GM12878 (cell line): ENCODE results near the gene ENPP7. TPM values are rescaled to one million over a fixed set of nuclear protein-coding genes. Genes with fewer than 3 reads are reported as not detected.
A peak's percentile ranks its signal among the peaks of the same experiment; 100 is the strongest.

Experiments used
- BACH1 ChIP-seq: fragments of 450-650 bp; IDR thresholded peaks from 2 replicates; pipeline ENCODE4 v1.6.1; 2017; ENCODE audit warnings: mild to moderate bottlenecking, borderline replicate concordance
- BCL11A ChIP-seq: IDR thresholded peaks from 2 replicates; pipeline ENCODE4 v1.6.1; 2011; ENCODE audit warnings: low read depth, low read length
- CBX3 ChIP-seq: fragments of 200-600 bp; sonication (generic); IDR thresholded peaks from 2 replicates; pipeline ENCODE4 v1.6.1; 2016; ENCODE audit warnings: low read depth, borderline replicate concordance
- CREM ChIP-seq: IDR thresholded peaks from 2 replicates; pipeline ENCODE4 v1.6.1; 2014; ENCODE audit warnings: antibody characterized with exemption, low read depth
- ELK1 ChIP-seq: IDR thresholded peaks from 2 replicates; pipeline ENCODE4 v1.6.1; 2012; ENCODE audit warnings: low read depth, low read length, improper control_type of control experiment
- KLF5 ChIP-seq: fragments of 450-650 bp; IDR thresholded peaks from 2 replicates; pipeline ENCODE4 v1.6.1; 2014; ENCODE audit warnings: mild to moderate bottlenecking; ENCODE audit not compliant: partially characterized antibody
- MTA2 ChIP-seq: fragments of 450-650 bp; IDR thresholded peaks from 2 replicates; pipeline ENCODE4 v1.6.1; 2016; ENCODE audit warnings: low read depth, mild to moderate bottlenecking, moderate library complexity
- MYB ChIP-seq: fragments of 150-350 bp; IDR thresholded peaks from 2 replicates; pipeline ENCODE4 v1.6.1; 2014; ENCODE audit warnings: mild to moderate bottlenecking, low read depth, low read length, borderline replicate concordance
- MYC ChIP-seq: IDR thresholded peaks from 2 replicates; pipeline ENCODE4 v1.6.1; 2011; ENCODE audit warnings: mild to moderate bottlenecking, low read length, moderate library complexity, inconsistent platforms; ENCODE audit not compliant: insufficient read depth, insufficient replicate concordance, insufficient read length, severe bottlenecking
- NKRF ChIP-seq: fragments of 450-650 bp; conservative IDR thresholded peaks from 2 replicates; pipeline ENCODE4 v1.6.1; 2017; ENCODE audit warnings: mild to moderate bottlenecking, moderate library complexity
- NRF1 ChIP-seq: conservative IDR thresholded peaks from 2 replicates; pipeline ENCODE4 v1.6.1; 2011; ENCODE audit warnings: mild to moderate bottlenecking, low read depth, low read length, improper control_type of control experiment
- POLR2A ChIP-seq: IDR thresholded peaks from 2 replicates; pipeline ENCODE4 v1.6.1; 2011; ENCODE audit warnings: low read depth, mild to moderate bottlenecking, low read length
- POLR2AphosphoS2 ChIP-seq: IDR thresholded peaks from 2 replicates; pipeline ENCODE4 v1.6.1; 2011; ENCODE audit warnings: low read depth, mild to moderate bottlenecking, low read length, improper control_type of control experiment, moderate library complexity
- SMARCA5 ChIP-seq: fragments of 450-650 bp; IDR thresholded peaks from 2 replicates; pipeline ENCODE4 v1.6.1; 2017; ENCODE audit warnings: mild to moderate bottlenecking
- SREBF1 ChIP-seq: IDR thresholded peaks from 2 replicates; pipeline ENCODE4 v1.6.1; 2012; ENCODE audit warnings: mild to moderate bottlenecking, low read length
- USF1 ChIP-seq: IDR thresholded peaks from 2 replicates; pipeline ENCODE4 v1.6.1; 2011; ENCODE audit warnings: borderline replicate concordance, low read depth, mild to moderate bottlenecking, moderate library complexity, mixed read lengths, low read length; ENCODE audit not compliant: insufficient read depth; ENCODE audit errors: extremely low read length
- USF2 ChIP-seq: IDR thresholded peaks from 2 replicates; pipeline ENCODE4 v1.6.1; 2011; ENCODE audit warnings: low read depth, low read length, improper control_type of control experiment, borderline replicate concordance
- ZBTB33 ChIP-seq: fragments of 450-650 bp; IDR thresholded peaks from 2 replicates; pipeline ENCODE4 v1.6.1; 2017; ENCODE audit warnings: mild to moderate bottlenecking
- ZBTB4 ChIP-seq: fragments of 450-650 bp; formaldehyde crosslinking; IDR thresholded peaks from 2 replicates; pipeline ENCODE4 v1.4.0; 2022; ENCODE audit warnings: mild to moderate bottlenecking, moderate library complexity
- polyA plus RNA-seq, 11 experiments: library from polyadenylated mRNA; depleted of rRNA in 4 of 11; unstranded in 6 of 11; stranded (reverse) in 5 of 11; fragments of >200 nt; fragmentation: Nextera tagmentation in 4 of 11; fragmentation: Illumina TruSeq in 1 of 11; extraction: Ambion mirVana in 4 of 11; extraction: Trizol in 1 of 11; gene quantifications; 1 replicate in 1 of 11; 2 replicates in 10 of 11; pipeline versions ENCODE4 v1.2.1 to v1.2.3, GENCODE V29; 2011 to 2016; ENCODE audit warnings: inconsistent platforms in 2 of 11, missing spikeins in 2 of 11, low read depth in 1 of 11
- total RNA-seq, 4 experiments: library from RNA; depleted of rRNA in 3 of 4; stranded (reverse); fragments of >200 nt in 3 of 4; fragmentation: Illumina TruSeq in 1 of 4; extraction: Trizol in 1 of 4; gene quantifications; 2 replicates each; pipeline versions ENCODE4 v1.2.1 to v1.2.3, GENCODE V29; 2013 to 2021

The ENPP7 gene
- total and polyA plus RNA-seq, 10 of the 15 experiments (the other 5 are each of a cell fraction or from before 2014, with no cell fraction given) = 0.04 to 0.41 (median 0.18) TPM; not detected in 1

GRCh38 chr17:79732804-79733691 lies 2.3 kb downstream of the ENPP7 start (continued):
- no peak; the same call in 1 of the 2 replicates for TF ChIP-seq USF2
- TF ChIP-seq BCL11A = no peak
- TF ChIP-seq MYB = no peak
- TF ChIP-seq ZBTB33 = no peak
- TF ChIP-seq CBX3 = no peak
- TF ChIP-seq ELK1 = no peak
- peak; percentile 29 for TF ChIP-seq MYC
- TF ChIP-seq ZBTB4 = no peak
- TF ChIP-seq NKRF = 0 out of 2 replicates have a peak, but pooled peaks have one; percentile 40
- peak; percentile 58 for TF ChIP-seq USF1
- TF ChIP-seq POLR2A = peak; percentile 73
- no peak for TF ChIP-seq POLR2AphosphoS2
- TF ChIP-seq BACH1 = no peak
- TF ChIP-seq MTA2 = 0 out of 2 replicates have a peak, but pooled peaks have one; percentile 16
- no peak for TF ChIP-seq NRF1
- TF ChIP-seq SREBF1 = no peak
- TF ChIP-seq SMARCA5 = no peak
- TF ChIP-seq CREM = 0 out of 2 replicates have a peak, but pooled peaks have one; percentile 24
- TF ChIP-seq KLF5 = no peak
